ENCODE results near the gene KDM6A.

GRCh38 chrX:44997888-44998287, 124.9 kb downstream of the KDM6A start:
- TF ChIP-seq EP300 (IDR thresholded peaks at IDR 0.05; ENCODE audit: borderline replicate concordance in 1 of 2, low read depth in 1 of 2, low read length in 1 of 2) = no peak
- no peak for TF ChIP-seq YY1 (IDR thresholded peaks at IDR 0.05; ENCODE audit: low read depth)
- TF ChIP-seq EZH2phosphoT487 (IDR thresholded peaks at IDR 0.05; ENCODE audit: borderline replicate concordance, low read depth) = no peak
- TF ChIP-seq CTCF (IDR thresholded peaks at IDR 0.05) = no peak
- no peak for TF ChIP-seq ZBTB33 (IDR thresholded peaks at IDR 0.05; ENCODE audit: borderline replicate concordance, low read depth)
- TF ChIP-seq POLR2AphosphoS5 (IDR thresholded peaks at IDR 0.05; ENCODE audit: low read depth, low read length) = no peak
